HepG2 (cell line): ENCODE results near the gene CRK. TPM values are rescaled to one million over a fixed set of nuclear protein-coding genes. Genes with fewer than 3 reads are reported as not detected.

Experiments
- ATAC-seq: fragments of 200-7000 bp; cut with Tn5 transposase; 3 replicates; pipeline ENCODE4 v1.9.1; 2020; ENCODE audit warnings: mild to moderate bottlenecking, moderate library complexity
- BruUV-seq: library from RNA; stranded (reverse); fragments of 400-500 nt; replicated peaks from 2 replicates; lab custom pipeline; 2021; lab: Mats Ljungman, UMichigan
- CTCF ChIA-PET: fragments of 300-600 bp; formaldehyde crosslinking; extraction: SDS; loops from one replicate; lab custom pipeline; 2021; ENCODE audit warnings: low total read pairs, inconsistent platforms, low intra/inter-chr PET ratio; lab: Yijun Ruan, JAX
- POLR2A ChIA-PET: fragments of 350-600 bp; sonication (Branson Sonifier 250); formaldehyde crosslinking; loops from one replicate; lab custom pipeline; 2020; ENCODE audit warnings: antibody characterized with exemption, inconsistent platforms; lab: Yijun Ruan, JAX
- DNase-seq: peaks from one replicate; pipeline ENCODE4 v3.0.0-alpha.2; 2015; ENCODE audit warnings: low spot score
- FAIRE-seq: peaks from 3 replicates; lab custom pipeline; 2011; peaks lifted over from hg19 to GRCh38; lab: Jason Lieb, UNC
- H2AFZ ChIP-seq: one replicate; pipeline ENCODE4 v1.6.1; 2011; ENCODE audit warnings: low read length, inconsistent platforms
- H3K27ac ChIP-seq: fragments of 300-600 bp; 3 replicates; pipeline ENCODE4 v1.8.0; 2011; ENCODE audit warnings: mixed run types, mild to moderate bottlenecking, mixed read lengths, low read length, inconsistent platforms; ENCODE audit not compliant: insufficient read depth; ENCODE audit errors: extremely low read length
- H3K27me3 ChIP-seq, 2 experiments: fragments of 200-600 bp in 1 of 2; 2 replicates in 1 of 2; 3 replicates in 1 of 2; pipeline versions ENCODE4 v1.6.0 to v1.8.0; 2011; ENCODE audit warnings: low read length in 2 of 2, mild to moderate bottlenecking in 2 of 2, moderate library complexity in 2 of 2, inconsistent platforms in 1 of 2; ENCODE audit not compliant: insufficient read depth in 2 of 2, control insufficient read depth in 1 of 2
- H3K36me3 ChIP-seq, 2 experiments: fragments of 200-600 bp in 1 of 2; replicated peaks in 1 of 2; 2 replicates in 1 of 2; 3 replicates in 1 of 2; pipeline versions ENCODE4 v1.5.1 to v1.8.0; 2011; ENCODE audit warnings: low read length in 2 of 2, inconsistent platforms in 1 of 2; ENCODE audit not compliant: insufficient read depth in 2 of 2, control insufficient read depth in 1 of 2
- H3K4me1 ChIP-seq: 2 replicates; pipeline ENCODE4 v1.5.1; 2012; ENCODE audit warnings: low read length, inconsistent platforms; ENCODE audit not compliant: insufficient read depth
- H3K4me2 ChIP-seq: 2 replicates; pipeline ENCODE4 v1.6.0; 2011; ENCODE audit warnings: low read depth, low read length, inconsistent platforms
- H3K4me3 ChIP-seq, 3 experiments: fragments of 200-600 bp in 1 of 3; sonication (generic), shearing (Covaris generic) in 1 of 3; replicated peaks in 1 of 3; 2 replicates each; pipeline ENCODE4 v1.5.1; 2011 to 2016; ENCODE audit warnings: low read length in 3 of 3, inconsistent platforms in 2 of 3, low read depth in 2 of 3, mild to moderate bottlenecking in 2 of 3, control low read depth in 1 of 3, mixed read lengths in 1 of 3; ENCODE audit not compliant: insufficient read depth in 1 of 3
- H3K79me2 ChIP-seq: one replicate; pipeline ENCODE4 v1.6.1; 2011; ENCODE audit warnings: low read length, inconsistent platforms; ENCODE audit not compliant: insufficient read depth
- H3K9ac ChIP-seq: 2 replicates; pipeline ENCODE4 v1.6.0; 2011; ENCODE audit warnings: mild to moderate bottlenecking, low read depth, low read length, inconsistent platforms; ENCODE audit not compliant: insufficient read depth
- H3K9me3 ChIP-seq: 2 replicates; pipeline ENCODE4 v1.5.1; 2012; ENCODE audit warnings: mild to moderate bottlenecking, low read length
- H4K20me1 ChIP-seq: 2 replicates; pipeline ENCODE4 v1.6.0; 2011; ENCODE audit warnings: inconsistent platforms, mild to moderate bottlenecking, low read length, moderate library complexity; ENCODE audit not compliant: insufficient read depth
- CHD2 ChIP-seq: IDR thresholded peaks from 2 replicates; pipeline ENCODE4 v1.6.1; 2011; ENCODE audit warnings: low read depth, low read length, improper control_type of control experiment
- HNRNPK ChIP-seq: fragments of 200-400 bp; formaldehyde crosslinking; IDR thresholded peaks from 2 replicates; pipeline ENCODE4 v1.6.1; 2018; ENCODE audit warnings: low read length, low read depth, moderate library complexity, mild to moderate bottlenecking; ENCODE audit not compliant: poor library complexity, severe bottlenecking
- RARG ChIP-seq: sonication (generic); formaldehyde crosslinking; IDR thresholded peaks from 2 replicates; pipeline ENCODE4 v1.4.0; 2020; ENCODE audit warnings: low read depth, mild to moderate bottlenecking, missing genetic modification reagents
- SP140L ChIP-seq: sonication (generic); formaldehyde crosslinking; IDR thresholded peaks from 2 replicates; pipeline ENCODE4 v1.4.0; 2020; ENCODE audit warnings: missing genetic modification reagents, borderline replicate concordance
- TBX2 ChIP-seq: sonication (generic); formaldehyde crosslinking; IDR thresholded peaks from 2 replicates; pipeline ENCODE4 v1.5.0; 2020; ENCODE audit warnings: missing genetic modification reagents, mild to moderate bottlenecking, borderline replicate concordance
- ZFP90 ChIP-seq: sonication (generic); formaldehyde crosslinking; IDR thresholded peaks from 2 replicates; pipeline ENCODE4 v1.8.0; 2022; ENCODE audit warnings: missing genetic modification reagents, mild to moderate bottlenecking, inconsistent platforms, borderline replicate concordance
- ZNF142 ChIP-seq: sonication (generic); formaldehyde crosslinking; IDR thresholded peaks from 2 replicates; pipeline ENCODE4 v1.4.0; 2020; ENCODE audit warnings: missing genetic modification reagents
- ZNF256 ChIP-seq: sonication (generic); formaldehyde crosslinking; conservative IDR thresholded peaks from 2 replicates; pipeline ENCODE4 v1.4.0; 2020; ENCODE audit warnings: missing genetic modification reagents
- ZNF446 ChIP-seq: sonication (generic); formaldehyde crosslinking; IDR thresholded peaks from 2 replicates; pipeline ENCODE4 v1.5.0; 2020; ENCODE audit warnings: mild to moderate bottlenecking, missing genetic modification reagents
- ZNF576 ChIP-seq: sonication (generic); formaldehyde crosslinking; IDR thresholded peaks from 2 replicates; pipeline ENCODE4 v1.4.0; 2020; ENCODE audit warnings: mild to moderate bottlenecking, missing genetic modification reagents
- WGBS: methylation state at CpG from one replicate; pipeline ENCODE4 v1.1.6; 2017; ENCODE audit warnings: low lambda C conversion rate; 5-methylcytosine and 5-hydroxymethylcytosine counted together
- in situ Hi-C: cut with HindIII; loops from 2 replicates; pipeline ENCODE4 v1.10.0; 2017; ENCODE audit warnings: low pct_unique_long_range_greater_than_20kb; ENCODE audit not compliant: extremely low pct_ligation_motif_present
- intact Hi-C: fragments of 100-400 bp; cut with micrococcal nuclease; formaldehyde crosslinking; loops from one replicate; pipeline ENCODE4 v1.10.0; 2022; ENCODE audit not compliant: unreplicated experiment
- polyA plus RNA-seq, 8 experiments: library from polyadenylated mRNA; depleted of rRNA in 3 of 8; stranded (reverse) in 7 of 8; unstranded in 1 of 8; fragments of >200 nt; fragmentation: Illumina TruSeq in 4 of 8; extraction: Trizol in 4 of 8; gene quantifications; 2 replicates each; pipeline versions ENCODE4 v1.2.1 to v1.2.3, GENCODE V29; 2011 to 2016; ENCODE audit warnings: low read depth in 4 of 8, missing spikeins in 1 of 8, mixed read lengths in 1 of 8; ENCODE audit not compliant: insufficient read depth in 1 of 8
- total RNA-seq, 5 experiments: library from RNA; depleted of rRNA; stranded (reverse); fragments of >200 nt; fragmentation: Illumina TruSeq; extraction: Trizol; gene quantifications; 2 replicates each; pipeline ENCODE4 v1.2.3, GENCODE V29; 2016; ENCODE audit warnings: low read depth in 1 of 5

Gene CRK
- total and polyA plus RNA-seq, 2 of the 13 experiments (the other 11 are each of a cell fraction or from before 2014, with no cell fraction given), result 47.4 to 54.2 TPM

- Histone ChIP-seq H3K27ac (no peak overlapping the region), H4K20me1 (no peaks in the 10 kb centered on the region; the same call in 1 of the 2 replicates), H3K4me3 (no peak overlapping the region), H3K4me2 (no peak overlapping the region), H2AFZ (no peak overlapping the region), H3K4me1 (peaks cover 19% of the 10 kb centered on the region), H3K9ac (no peak overlapping the region), H3K36me3 (peaks cover 9 to 24% of the 10 kb centered on the region in 2 experiments; a peak in 3 of 5 replicates), H3K27me3 (no peaks in the 10 kb centered on the region), H3K9me3 (no peaks in the 10 kb centered on the region), H3K79me2 (no peaks in the 10 kb centered on the region)
- CTCF ChIA-PET, result no interaction called here
- FAIRE-seq, result no peak
- 98% methylated on average over 10 of the region's 15 CpGs for WGBS
- TF ChIP-seq CHD2, result no peak
- TF ChIP-seq SP140L (CRISPR knock-in tag), result no peak
- TF ChIP-seq ZNF576, result no peak
- in situ Hi-C loops (no loop called here), intact Hi-C loops (no loop called here)
- BruUV-seq, result no TSS peak
- POLR2A ChIA-PET, result no interaction called here
- no peak for ATAC-seq
- DNase-seq, result no peak
These were observed 15.5 kb upstream of the CRK start for GRCh38 chr17:1471490-1471889.

- Histone ChIP-seq H3K36me3 (peaks cover 9 to 22% of the 10 kb centered on the region in 2 experiments; a peak in 3 of 5 replicates), H2AFZ (no peak overlapping the region)
- TF ChIP-seq ZNF446 (CRISPR knock-in tag), result no peak
- no peak for TF ChIP-seq ZNF256 (CRISPR knock-in tag)
- no peak for TF ChIP-seq ZNF142
- no peak for TF ChIP-seq RARG
- no peak for TF ChIP-seq HNRNPK
- no peak for TF ChIP-seq TBX2
- TF ChIP-seq ZFP90 (CRISPR knock-in tag), result no peak
These were observed 14.9 kb upstream of the CRK start for GRCh38 chr17:1470755-1471462.

More at GRCh38 chr17:1470755-1471462, 14.9 kb upstream of the CRK start:
- DNase-seq (no peak), ATAC-seq (no peak), FAIRE-seq (no peak)
- H3K27ac ChIP-seq, result no peak overlapping the region
- no peaks in the 10 kb centered on the region for H3K79me2 ChIP-seq
- H3K27me3 ChIP-seq, result no peaks in the 10 kb centered on the region
- no TSS peak for BruUV-seq
- ChIA-PET CTCF (no interaction called here), POLR2A (no interaction called here)
- intact Hi-C loops, result no loop called here
- in situ Hi-C loops, result no loop called here
- no peak overlapping the region for H3K4me2 ChIP-seq
- 96% methylated on average over 16 of the region's 25 CpGs for WGBS
- peaks cover 19% of the 10 kb centered on the region for H3K4me1 ChIP-seq
- no peaks in the 10 kb centered on the region for H3K9me3 ChIP-seq
- H4K20me1 ChIP-seq, result no peaks in the 10 kb centered on the region; the same call in 1 of the 2 replicates
- H3K4me3 ChIP-seq, result no peak overlapping the region
- H3K9ac ChIP-seq, result no peak overlapping the region
